K562 (cell line): Measurements from ENCODE around the gene ADGRG1. TPM values are rescaled to one million over a fixed set of nuclear protein-coding genes. Genes with fewer than 3 reads are reported as not detected.

Source experiments
- ARNT ChIP-seq, 2 experiments: fragments of 450-650 bp; IDR thresholded peaks; 2 replicates each; pipeline ENCODE4 v1.6.1; 2016; ENCODE audit warnings: mild to moderate bottlenecking in 1 of 2
- COPS2 ChIP-seq: fragments of 450-650 bp; conservative IDR thresholded peaks from 2 replicates; pipeline ENCODE4 v1.6.1; 2016; ENCODE audit warnings: mild to moderate bottlenecking, moderate library complexity
- CREBBP ChIP-seq: IDR thresholded peaks from one replicate; pipeline ENCODE4 v1.6.1; 2012; ENCODE audit warnings: low read depth, mild to moderate bottlenecking, control low read depth, inconsistent platforms, low read length
- DIDO1 ChIP-seq: fragments of 450-650 bp; IDR thresholded peaks from 2 replicates; pipeline ENCODE4 v1.6.1; 2016; ENCODE audit warnings: low read depth, missing biosample characterization, missing genetic modification characterization
- DMBX1 ChIP-seq: fragments of 250-450 bp; sonication (Bioruptor Pico); IDR thresholded peaks from 2 replicates; pipeline ENCODE4 v1.8.0; 2022; ENCODE audit warnings: inconsistent platforms, mild to moderate bottlenecking, moderate library complexity, borderline replicate concordance
- E2F3 ChIP-seq: fragments of 250-450 bp; sonication (Bioruptor Pico); IDR thresholded peaks from 2 replicates; pipeline ENCODE4 v1.4.0; 2020; ENCODE audit warnings: mild to moderate bottlenecking
- KAT2B ChIP-seq: IDR thresholded peaks from one replicate; pipeline ENCODE4 v1.6.1; 2012; ENCODE audit warnings: low read depth, mild to moderate bottlenecking, control low read depth, inconsistent platforms, low read length, moderate library complexity
- NCOA2 ChIP-seq, 2 experiments: fragments of 450-650 bp; IDR thresholded peaks; 2 replicates each; pipeline ENCODE4 v1.6.1; 2018; ENCODE audit warnings: mild to moderate bottlenecking in 2 of 2, moderate library complexity in 1 of 2; ENCODE audit not compliant: partially characterized antibody in 2 of 2
- NFXL1 ChIP-seq: fragments of 450-650 bp; formaldehyde crosslinking; IDR thresholded peaks from 2 replicates; pipeline ENCODE4 v1.4.0; 2021; ENCODE audit warnings: mild to moderate bottlenecking
- NONO ChIP-seq, 2 experiments: fragments of 200-400 bp in 1 of 2; fragments of 450-650 bp in 1 of 2; formaldehyde crosslinking in 1 of 2; IDR thresholded peaks; 2 replicates each; pipeline ENCODE4 v1.6.1; 2017; ENCODE audit warnings: low read depth in 2 of 2, mild to moderate bottlenecking in 2 of 2, moderate library complexity in 2 of 2, low read length in 1 of 2
- NR2C1 ChIP-seq, 2 experiments: fragments of 450-650 bp; IDR thresholded peaks; 2 replicates each; pipeline ENCODE4 v1.6.1; 2017; ENCODE audit warnings: mild to moderate bottlenecking in 2 of 2, antibody characterized with exemption in 1 of 2, inconsistent platforms in 1 of 2, missing compliant biosample characterization in 1 of 2, missing genetic modification characterization in 1 of 2
- PHF8 ChIP-seq: fragments of 200-600 bp; sonication (generic); IDR thresholded peaks from 2 replicates; pipeline ENCODE4 v1.6.1; 2012; ENCODE audit warnings: mixed run types, mild to moderate bottlenecking, inconsistent platforms, low read length, moderate library complexity, borderline replicate concordance
- SMARCC2 ChIP-seq: fragments of 450-650 bp; IDR thresholded peaks from 2 replicates; pipeline ENCODE4 v1.6.1; 2017; ENCODE audit warnings: antibody characterized with exemption, moderate library complexity, mild to moderate bottlenecking, low read depth
- SNIP1 ChIP-seq: fragments of 450-650 bp; IDR thresholded peaks from 2 replicates; pipeline ENCODE4 v1.7.1; 2017; ENCODE audit warnings: low read depth, mild to moderate bottlenecking
- TAF9B ChIP-seq: fragments of 450-650 bp; IDR thresholded peaks from 2 replicates; pipeline ENCODE4 v1.6.1; 2018; ENCODE audit warnings: mild to moderate bottlenecking; ENCODE audit not compliant: partially characterized antibody
- ZBTB17 ChIP-seq: fragments of 450-650 bp; formaldehyde crosslinking; IDR thresholded peaks from 2 replicates; pipeline ENCODE4 v1.4.0; 2020; ENCODE audit warnings: mild to moderate bottlenecking
- ZNF121 ChIP-seq: sonication (generic); formaldehyde crosslinking; conservative IDR thresholded peaks from 2 replicates; pipeline ENCODE4 v1.8.0; 2022; ENCODE audit warnings: missing genetic modification reagents
- ZNF232 ChIP-seq: sonication (generic); formaldehyde crosslinking; IDR thresholded peaks from 2 replicates; pipeline ENCODE4 v1.8.0; 2022; ENCODE audit warnings: mild to moderate bottlenecking, missing genetic modification reagents
- ZNF311 ChIP-seq: fragments of 250-450 bp; sonication (Bioruptor Pico); IDR thresholded peaks from 2 replicates; pipeline ENCODE4 v1.4.0; 2020; ENCODE audit warnings: mild to moderate bottlenecking, moderate library complexity
- polyA plus RNA-seq, 8 experiments: library from polyadenylated mRNA; depleted of rRNA in 4 of 8; stranded (reverse) in 5 of 8; unstranded in 3 of 8; fragments of >200 nt; fragmentation: Nextera tagmentation in 2 of 8; fragmentation: Illumina TruSeq in 1 of 8; extraction: Ambion mirVana in 2 of 8; extraction: Trizol in 1 of 8; gene quantifications; 2 replicates each; pipeline versions ENCODE4 v1.2.1 to v1.2.3, GENCODE V29; 2011 to 2014; ENCODE audit warnings: inconsistent platforms in 1 of 8, missing spikeins in 1 of 8
- total RNA-seq, 7 experiments: library from RNA; depleted of rRNA in 6 of 7; stranded (reverse); fragments of >200 nt in 6 of 7; fragmentation: Illumina TruSeq in 2 of 7; extraction: Trizol in 2 of 7; gene quantifications; 2 replicates each; pipeline versions ENCODE4 v1.2.1 to v1.2.3, GENCODE V29; 2011 to 2021; ENCODE audit warnings: low replicate concordance in 1 of 7
- TF ChIP-seq, protein P1 (sequence below): sonication (generic); formaldehyde crosslinking; IDR thresholded peaks from 2 replicates; pipeline ENCODE4 v1.8.0; 2022; ENCODE audit warnings: mild to moderate bottlenecking, missing genetic modification reagents
- TF ChIP-seq, protein P2 (sequence below): fragments of 450-650 bp; formaldehyde crosslinking; IDR thresholded peaks from 2 replicates; pipeline ENCODE4 v1.4.0; 2020; ENCODE audit warnings: mild to moderate bottlenecking, mixed read lengths
- TF ChIP-seq, protein P3 (sequence below): sonication (generic); formaldehyde crosslinking; IDR thresholded peaks from 2 replicates; pipeline ENCODE4 v1.5.0; 2020; ENCODE audit warnings: missing genetic modification reagents
- TF ChIP-seq, protein P4 (sequence below): IDR thresholded peaks from 2 replicates; pipeline ENCODE4 v1.6.1; 2014; ENCODE audit warnings: antibody characterized with exemption

Gene ADGRG1
- total and polyA plus RNA-seq, 9 of the 15 experiments (the other 6 are each of a cell fraction or from before 2014, with no cell fraction given) = 0.04 to 0.31 (median 0.16) TPM; not detected in 6

DNA sequence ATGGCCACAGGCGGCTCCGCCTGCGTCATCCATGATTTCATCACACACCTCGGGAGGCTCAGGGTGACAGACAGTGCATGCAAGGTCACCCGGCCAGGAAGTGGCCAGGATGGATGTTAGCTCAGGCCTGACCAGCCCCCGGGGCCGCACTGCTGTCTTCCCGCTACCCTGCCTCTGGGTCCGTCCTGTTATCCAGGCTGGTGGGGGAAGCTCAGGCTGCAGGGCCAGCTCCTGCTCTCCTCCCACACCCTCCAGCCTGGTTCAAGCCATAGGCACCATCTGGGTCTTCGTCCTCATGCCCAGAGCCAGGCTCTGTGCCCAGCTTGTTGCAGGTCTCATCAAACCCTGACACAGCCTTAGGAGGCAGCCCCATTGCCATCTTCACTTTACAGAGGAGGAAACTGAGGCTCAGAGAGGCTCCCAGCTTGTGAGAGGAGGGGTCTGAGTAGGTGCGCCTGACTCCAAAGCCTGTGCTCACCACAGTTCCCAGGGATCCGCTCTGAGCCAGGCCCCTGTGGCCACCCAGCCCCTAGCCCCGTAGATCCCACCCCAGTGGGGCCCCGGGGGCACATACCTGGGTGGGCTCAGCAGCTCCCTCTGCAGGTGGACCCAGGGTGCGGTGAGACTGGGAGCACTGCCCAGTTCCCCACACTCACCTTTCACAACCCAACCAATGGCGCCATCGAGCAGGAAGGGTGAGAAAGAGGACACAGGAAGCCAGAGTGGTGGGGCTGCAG is 39.3 kb downstream of the ADGRG1 start (continued):
- no peak for TF ChIP-seq E2F3 (CRISPR knock-in tag)
- TF ChIP-seq NR2C1 (IDR thresholded peaks at IDR 0.05) = no peak
- peak; percentile 84 for TF ChIP-seq NR2C1 (tag; IDR thresholded peaks at IDR 0.05)
- TF ChIP-seq SNIP1 = no peak
- TF ChIP-seq, protein P1, sequence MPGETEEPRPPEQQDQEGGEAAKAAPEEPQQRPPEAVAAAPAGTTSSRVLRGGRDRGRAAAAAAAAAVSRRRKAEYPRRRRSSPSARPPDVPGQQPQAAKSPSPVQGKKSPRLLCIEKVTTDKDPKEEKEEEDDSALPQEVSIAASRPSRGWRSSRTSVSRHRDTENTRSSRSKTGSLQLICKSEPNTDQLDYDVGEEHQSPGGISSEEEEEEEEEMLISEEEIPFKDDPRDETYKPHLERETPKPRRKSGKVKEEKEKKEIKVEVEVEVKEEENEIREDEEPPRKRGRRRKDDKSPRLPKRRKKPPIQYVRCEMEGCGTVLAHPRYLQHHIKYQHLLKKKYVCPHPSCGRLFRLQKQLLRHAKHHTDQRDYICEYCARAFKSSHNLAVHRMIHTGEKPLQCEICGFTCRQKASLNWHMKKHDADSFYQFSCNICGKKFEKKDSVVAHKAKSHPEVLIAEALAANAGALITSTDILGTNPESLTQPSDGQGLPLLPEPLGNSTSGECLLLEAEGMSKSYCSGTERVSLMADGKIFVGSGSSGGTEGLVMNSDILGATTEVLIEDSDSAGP (CRISPR knock-in tag) = no peak
- TF ChIP-seq COPS2 = no peak
- TF ChIP-seq, protein P2, sequence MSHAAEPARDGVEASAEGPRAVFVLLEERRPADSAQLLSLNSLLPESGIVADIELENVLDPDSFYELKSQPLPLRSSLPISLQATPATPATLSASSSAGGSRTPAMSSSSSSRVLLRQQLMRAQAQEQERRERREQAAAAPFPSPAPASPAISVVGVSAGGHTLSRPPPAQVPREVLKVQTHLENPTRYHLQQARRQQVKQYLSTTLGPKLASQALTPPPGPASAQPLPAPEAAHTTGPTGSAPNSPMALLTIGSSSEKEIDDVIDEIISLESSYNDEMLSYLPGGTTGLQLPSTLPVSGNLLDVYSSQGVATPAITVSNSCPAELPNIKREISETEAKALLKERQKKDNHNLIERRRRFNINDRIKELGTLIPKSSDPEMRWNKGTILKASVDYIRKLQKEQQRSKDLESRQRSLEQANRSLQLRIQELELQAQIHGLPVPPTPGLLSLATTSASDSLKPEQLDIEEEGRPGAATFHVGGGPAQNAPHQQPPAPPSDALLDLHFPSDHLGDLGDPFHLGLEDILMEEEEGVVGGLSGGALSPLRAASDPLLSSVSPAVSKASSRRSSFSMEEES (CRISPR knock-in tag) = no peak
- TF ChIP-seq, protein P3, sequence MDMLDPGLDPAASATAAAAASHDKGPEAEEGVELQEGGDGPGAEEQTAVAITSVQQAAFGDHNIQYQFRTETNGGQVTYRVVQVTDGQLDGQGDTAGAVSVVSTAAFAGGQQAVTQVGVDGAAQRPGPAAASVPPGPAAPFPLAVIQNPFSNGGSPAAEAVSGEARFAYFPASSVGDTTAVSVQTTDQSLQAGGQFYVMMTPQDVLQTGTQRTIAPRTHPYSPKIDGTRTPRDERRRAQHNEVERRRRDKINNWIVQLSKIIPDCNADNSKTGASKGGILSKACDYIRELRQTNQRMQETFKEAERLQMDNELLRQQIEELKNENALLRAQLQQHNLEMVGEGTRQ (CRISPR knock-in tag) = no peak
- TF ChIP-seq NONO (IDR thresholded peaks at IDR 0.05; ENCODE audit: low read depth in 2 of 2, low read length in 1 of 2) = no peak
- TF ChIP-seq, protein P4, sequence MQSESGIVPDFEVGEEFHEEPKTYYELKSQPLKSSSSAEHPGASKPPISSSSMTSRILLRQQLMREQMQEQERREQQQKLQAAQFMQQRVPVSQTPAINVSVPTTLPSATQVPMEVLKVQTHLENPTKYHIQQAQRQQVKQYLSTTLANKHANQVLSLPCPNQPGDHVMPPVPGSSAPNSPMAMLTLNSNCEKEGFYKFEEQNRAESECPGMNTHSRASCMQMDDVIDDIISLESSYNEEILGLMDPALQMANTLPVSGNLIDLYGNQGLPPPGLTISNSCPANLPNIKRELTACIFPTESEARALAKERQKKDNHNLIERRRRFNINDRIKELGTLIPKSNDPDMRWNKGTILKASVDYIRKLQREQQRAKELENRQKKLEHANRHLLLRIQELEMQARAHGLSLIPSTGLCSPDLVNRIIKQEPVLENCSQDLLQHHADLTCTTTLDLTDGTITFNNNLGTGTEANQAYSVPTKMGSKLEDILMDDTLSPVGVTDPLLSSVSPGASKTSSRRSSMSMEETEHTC = no peak
- no peak; the same call in 1 of the 2 replicates for TF ChIP-seq SMARCC2
- TF ChIP-seq PHF8 = peak; percentile 27; the same call in 1 of the 2 replicates
- no peak; the same call in 1 of the 2 replicates for TF ChIP-seq ZNF311
- 0 out of 2 replicates have a peak, but pooled peaks have one; percentile 56 for TF ChIP-seq DMBX1 (CRISPR knock-in tag)
- TF ChIP-seq NFXL1 (CRISPR knock-in tag) = no peak
- no peak for TF ChIP-seq ZNF121 (CRISPR knock-in tag)
- TF ChIP-seq ZNF232 = no peak
- no peak for TF ChIP-seq KAT2B
- TF ChIP-seq CREBBP = no peak
- TF ChIP-seq DIDO1 (tag) = no peak
- TF ChIP-seq TAF9B = no peak
- TF ChIP-seq ARNT (IDR thresholded peaks at IDR 0.05) = no peak
- TF ChIP-seq NCOA2 (IDR thresholded peaks at IDR 0.05; ENCODE audit: partially characterized antibody in 2 of 2) = no peak
- TF ChIP-seq ZBTB17 (CRISPR knock-in tag) = peak; percentile 79; the same call in 1 of the 2 replicates
